HS-5 (cell line): ENCODE measurements around the gene KAZALD1.

Experiments
- DNase-seq: peaks from one replicate; pipeline ENCODE4 v3.0.0-alpha.2; 2012; ENCODE audit warnings: low read depth

KAZALD1 gene, protein sequence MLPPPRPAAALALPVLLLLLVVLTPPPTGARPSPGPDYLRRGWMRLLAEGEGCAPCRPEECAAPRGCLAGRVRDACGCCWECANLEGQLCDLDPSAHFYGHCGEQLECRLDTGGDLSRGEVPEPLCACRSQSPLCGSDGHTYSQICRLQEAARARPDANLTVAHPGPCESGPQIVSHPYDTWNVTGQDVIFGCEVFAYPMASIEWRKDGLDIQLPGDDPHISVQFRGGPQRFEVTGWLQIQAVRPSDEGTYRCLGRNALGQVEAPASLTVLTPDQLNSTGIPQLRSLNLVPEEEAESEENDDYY

DNA sequence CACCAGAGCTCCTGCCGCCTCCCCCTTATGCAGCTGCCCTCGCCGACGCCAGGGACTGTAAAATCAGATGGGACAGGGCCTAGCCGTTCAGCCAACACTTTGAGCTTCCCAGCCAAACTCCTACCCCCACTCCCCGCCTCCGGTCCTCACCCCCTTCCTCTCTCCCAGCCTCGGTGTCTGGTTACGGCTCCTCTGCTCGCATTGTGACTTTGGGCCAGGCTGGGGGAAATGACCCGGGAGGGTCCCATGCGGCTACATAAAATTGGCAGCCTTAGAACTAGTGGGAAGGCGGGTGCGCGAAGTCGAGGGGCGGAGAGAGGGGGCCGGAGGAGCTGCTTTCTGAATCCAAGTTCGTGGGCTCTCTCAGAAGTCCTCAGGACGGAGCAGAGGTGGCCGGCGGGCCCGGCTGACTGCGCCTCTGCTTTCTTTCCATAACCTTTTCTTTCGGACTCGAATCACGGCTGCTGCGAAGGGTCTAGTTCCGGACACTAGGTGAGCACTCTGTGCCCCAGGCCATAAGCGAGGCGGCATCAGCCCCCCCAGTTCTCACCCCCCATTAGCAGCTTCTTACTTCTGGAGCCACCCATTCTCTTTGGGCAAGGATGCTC is at the start of gene KAZALD1:
Gene KAZALD1 (plus strand): TSS at position 366 of the 608 bp plus-strand sequence. CDS start 604 bp downstream, outside the sequence.
- DNase-seq = no peak

- peak; percentile 88 for DNase-seq
These were observed 49.0 kb upstream of the KAZALD1 start for GRCh38 chr10:101012525-101013364.

GRCh38 chr10:101013365-101013825 is 48.4 kb upstream of the KAZALD1 start:
- no peak for DNase-seq

- no peak for DNase-seq
These were observed 47.4 kb upstream of the KAZALD1 start for GRCh38 chr10:101014230-101014884.

- no peak for DNase-seq
These were observed 46.7 kb upstream of the KAZALD1 start for GRCh38 chr10:101014966-101015581.

GRCh38 chr10:101015582-101015973 is 46.2 kb upstream of the KAZALD1 start:
- DNase-seq = no peak

- no peak for DNase-seq
These were observed 45.0 kb upstream of the KAZALD1 start for GRCh38 chr10:101016814-101017213.

DNA sequence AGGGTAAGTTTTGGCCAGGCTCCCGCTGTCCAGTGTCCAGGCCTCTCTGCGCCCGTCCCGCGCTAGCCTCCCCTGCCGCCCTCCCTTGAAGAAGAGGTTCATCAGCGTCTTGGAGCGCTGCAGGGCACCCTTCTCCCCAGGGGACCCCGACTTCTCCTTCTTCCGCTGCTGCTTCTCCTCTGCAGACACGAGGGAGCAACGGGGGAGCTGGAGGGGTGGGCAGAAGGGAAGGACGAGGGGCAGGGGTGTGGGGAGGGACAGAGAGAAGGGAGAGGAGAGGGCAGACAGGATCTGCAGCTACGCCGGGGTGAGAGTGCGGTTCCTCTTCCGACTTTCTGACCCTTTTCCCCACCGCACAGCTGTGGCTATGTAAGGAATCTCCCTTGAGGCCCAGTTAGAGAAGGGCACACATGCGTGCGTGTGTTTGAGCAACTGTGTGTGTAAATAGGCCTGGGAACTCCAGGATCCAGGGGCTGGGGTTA is 43.6 kb upstream of the KAZALD1 start:
- no peak for DNase-seq

DNA sequence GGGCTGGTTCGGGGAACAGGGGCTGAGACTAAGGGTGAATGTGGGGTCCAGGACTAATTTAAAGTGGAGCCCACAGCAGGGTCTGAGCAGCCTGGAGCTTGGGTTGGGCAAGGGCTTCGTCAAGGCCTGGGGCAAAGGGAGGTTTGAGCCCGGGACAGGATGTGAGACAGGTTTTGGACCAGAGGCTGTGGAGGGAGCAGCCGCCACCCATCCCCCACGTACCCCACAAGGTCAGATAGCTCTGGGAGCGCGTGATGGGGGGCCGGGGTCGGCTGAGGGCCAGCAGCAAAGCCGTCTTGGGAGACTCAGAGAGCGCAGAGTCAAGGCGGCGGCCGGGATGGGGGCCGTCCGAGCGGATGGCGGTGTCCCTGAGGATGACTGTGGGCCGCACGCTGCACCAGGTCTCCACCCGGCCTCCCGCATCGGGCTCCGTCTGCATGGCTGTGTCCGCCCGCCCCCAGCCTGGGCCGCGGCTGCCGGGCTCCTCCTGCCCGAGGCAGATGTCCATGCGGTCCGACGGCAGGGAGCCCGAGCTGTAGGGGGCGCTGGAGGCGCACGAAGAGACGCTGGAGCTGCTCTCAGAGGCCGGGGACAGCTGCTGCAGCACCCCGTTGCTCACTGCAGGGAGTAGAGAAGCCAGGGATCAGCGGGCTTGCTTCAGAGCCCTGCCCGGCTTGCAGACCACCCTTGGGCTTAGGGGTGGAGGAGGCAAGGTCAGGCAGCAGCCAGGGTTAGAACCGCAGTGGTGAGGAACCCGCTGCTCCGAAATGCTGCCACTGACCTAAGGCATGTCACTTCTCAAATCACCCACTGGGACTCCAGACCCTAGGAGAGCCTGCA is 43.0 kb upstream of the KAZALD1 start:
- DNase-seq = no peak

- no peak for DNase-seq
These were observed 42.4 kb upstream of the KAZALD1 start for GRCh38 chr10:101019440-101019703.

DNA sequence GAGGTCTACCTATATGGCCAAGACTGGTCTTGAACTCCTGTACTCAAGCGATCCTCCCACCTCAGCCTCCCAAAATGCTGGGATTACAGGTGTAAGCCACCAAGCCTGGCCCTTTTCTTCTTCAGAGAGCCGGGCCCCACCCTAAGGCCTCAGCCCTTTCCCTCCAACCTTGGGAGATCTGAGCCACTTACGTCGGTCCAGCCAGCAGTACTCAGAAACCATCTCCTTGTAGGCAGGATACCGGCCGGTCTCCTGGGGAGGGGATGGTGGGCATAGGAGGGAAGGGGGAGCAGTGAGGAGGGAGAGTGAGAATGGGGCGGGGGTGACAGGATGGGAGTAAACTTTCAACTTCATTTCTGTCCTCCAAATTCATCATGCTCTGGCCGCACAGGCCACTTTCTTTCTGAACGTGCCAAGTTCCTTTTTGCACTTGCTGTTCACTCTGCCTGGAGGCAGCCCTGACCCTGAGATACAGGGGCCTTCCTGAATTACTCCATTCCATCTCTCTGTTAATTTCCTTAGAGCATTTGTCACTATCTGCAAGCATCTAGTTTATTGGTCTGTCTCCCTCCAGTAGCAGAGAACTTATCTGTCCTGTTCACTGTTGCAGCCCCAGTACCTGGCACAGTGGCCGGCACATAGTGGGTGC is 41.2 kb upstream of the KAZALD1 start:
- DNase-seq = no peak

GRCh38 chr10:101021239-101021638 is 40.5 kb upstream of the KAZALD1 start:
- DNase-seq = no peak

GRCh38 chr10:101021692-101022251 is 40.0 kb upstream of the KAZALD1 start:
- no peak for DNase-seq

DNA sequence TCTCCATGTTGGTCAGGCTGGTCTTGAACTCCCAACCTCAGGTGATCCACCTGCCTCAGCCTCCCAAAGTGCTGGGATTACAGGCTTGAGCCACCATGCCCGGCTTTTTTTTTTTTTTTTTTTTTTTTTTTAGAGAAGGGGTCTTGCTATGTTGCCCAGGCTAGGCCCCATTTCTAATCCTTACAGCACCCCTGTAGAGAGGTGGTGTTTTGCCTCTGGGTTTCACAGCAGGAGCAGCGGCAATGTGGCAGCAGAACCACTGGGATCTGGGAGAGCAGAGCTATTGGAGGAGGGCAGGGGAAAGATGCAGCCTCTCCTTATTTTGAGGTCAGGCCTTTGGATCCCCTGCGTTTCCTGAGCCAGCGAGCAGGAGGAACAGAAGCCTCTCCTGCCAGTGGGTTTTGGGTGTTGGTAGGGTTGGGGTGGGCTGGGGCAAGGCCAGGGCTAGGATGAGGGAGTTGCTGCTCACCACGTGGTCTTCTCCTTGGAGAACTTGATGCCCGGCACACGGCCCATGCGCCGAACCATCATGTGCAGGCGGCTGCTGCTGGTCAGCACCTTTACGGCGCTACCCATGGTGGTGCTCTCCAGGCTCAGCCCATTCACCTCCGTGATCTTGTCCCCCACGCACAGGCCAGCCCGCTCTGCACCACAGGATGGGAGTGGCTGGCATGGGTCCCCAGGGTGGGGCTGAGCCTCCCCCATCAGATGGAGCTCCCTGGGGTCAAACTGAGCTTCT is 38.7 kb upstream of the KAZALD1 start:
- no peak for DNase-seq

DNA sequence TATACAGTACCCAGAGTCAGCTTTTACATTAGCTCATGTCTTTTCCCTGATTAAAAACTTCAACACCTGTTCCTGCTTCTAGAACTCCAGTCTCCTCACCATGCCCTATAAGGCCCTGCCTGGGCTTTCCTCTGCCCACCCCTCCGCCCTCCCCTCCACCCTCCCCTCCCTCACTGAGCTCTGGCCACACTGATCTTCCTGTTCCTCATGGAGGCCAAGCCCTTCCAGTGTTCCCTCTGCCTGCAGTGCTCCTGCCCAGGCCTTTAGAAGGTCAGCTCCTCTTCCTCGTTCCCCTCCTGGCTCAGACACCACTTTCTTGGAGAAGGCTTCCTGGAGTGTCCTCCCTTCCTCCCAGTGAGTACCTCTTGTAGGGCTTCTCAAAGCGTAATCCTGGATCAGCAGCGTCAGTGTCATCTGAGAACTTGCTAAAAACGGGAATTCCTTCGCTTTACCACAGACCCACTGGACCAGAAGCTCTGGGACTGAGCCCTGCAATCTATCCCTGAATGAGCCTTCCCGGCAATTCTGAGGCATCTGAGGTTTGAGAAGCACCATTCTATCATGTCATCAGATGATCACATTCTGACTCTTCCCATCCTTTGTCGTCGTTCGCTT is 34.6 kb upstream of the KAZALD1 start:
- DNase-seq = no peak

DNA sequence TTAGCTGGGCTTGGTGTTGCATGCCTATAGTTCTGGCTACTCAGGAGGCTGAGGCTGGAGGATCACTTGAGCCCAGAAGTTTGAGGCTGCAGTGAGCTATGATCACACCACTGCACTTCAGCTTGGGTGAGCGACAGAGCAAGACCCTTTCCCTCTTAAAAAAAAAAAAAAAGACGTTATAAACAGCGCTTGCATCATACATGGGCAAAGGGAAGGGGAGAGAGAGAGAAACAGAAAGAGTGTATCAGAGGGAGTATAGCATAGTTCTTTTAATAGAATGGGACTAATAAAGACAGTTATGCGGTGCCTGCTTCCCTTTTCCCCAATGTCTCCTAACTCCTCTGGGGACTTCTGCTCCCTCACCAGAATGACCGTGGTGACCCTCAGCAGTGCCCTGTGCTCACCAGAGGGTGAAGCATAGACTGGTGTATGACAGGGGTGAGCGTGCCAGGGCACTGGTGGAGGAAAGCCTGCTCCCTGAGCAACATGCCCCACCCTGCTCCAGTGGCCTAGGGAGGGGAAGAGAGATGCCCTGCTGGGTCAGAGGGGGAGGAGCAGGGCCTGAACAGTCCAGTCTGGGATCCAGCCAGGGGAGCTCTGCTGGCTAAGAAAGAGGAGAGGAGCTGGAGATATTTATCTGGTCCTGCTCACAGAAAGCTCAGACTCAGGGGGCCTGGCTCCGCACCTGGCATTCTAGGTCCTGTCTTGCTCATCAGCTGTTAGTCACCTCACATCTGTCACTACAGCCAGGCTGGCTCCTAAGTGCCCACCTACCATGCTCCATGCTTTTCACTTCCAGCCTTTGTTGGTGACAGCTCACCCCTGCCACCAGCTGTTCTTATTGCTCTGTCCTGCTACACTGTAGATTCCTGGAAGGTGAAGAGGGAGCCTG is 33.1 kb upstream of the KAZALD1 start:
- no peak for DNase-seq

DNA sequence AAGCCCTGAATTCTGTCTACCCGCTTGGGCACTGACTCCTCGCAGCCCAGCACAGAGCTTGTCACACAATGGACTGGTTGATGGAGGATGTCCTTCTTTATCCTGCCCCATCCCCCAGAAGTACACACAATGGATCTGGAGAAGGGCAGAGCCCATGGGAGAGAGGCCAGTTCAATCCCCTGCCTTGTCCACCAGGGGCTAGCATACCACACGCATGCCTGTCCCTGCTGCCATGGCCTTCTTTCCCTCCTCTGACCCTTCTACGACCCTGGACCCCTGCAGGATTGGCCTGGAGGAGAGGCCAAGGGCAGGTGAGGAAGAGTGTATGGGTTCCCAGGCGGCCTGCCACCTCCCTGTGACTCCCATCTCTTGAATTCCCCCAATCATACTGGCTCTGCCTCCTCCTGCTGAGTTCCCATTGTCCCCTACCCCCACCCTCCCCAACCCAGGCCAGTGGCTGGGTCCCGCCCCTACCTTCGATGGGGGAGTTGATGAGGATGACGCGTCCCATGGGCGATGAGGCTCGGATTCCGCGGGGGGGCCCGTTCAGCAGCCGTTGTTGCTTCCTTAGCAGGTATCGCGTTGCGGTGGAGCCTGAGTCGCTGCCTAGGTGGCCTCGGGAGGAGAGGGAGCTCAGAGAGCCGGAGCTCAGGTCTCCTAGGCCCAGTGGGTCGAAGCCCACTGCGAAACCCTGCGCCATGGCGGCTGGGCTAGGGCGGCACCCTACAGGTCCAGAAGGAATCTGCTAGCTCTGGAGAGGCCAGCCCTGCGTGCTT is 32.1 kb upstream of the KAZALD1 start:
- DNase-seq = no peak
